Testis (tissue), 2 donors: Measurements from ENCODE around the gene RPL41.

ENCODE experiments used
- POLR2A ChIP-seq: fragments of 450-650 bp; IDR thresholded peaks from one replicate; pipeline ENCODE4 v1.6.1; 2017; ENCODE audit warnings: antibody characterized with exemption, mild to moderate bottlenecking, moderate library complexity
- TF ChIP-seq, protein P1 (sequence below), 3 experiments: fragments of 450-650 bp in 2 of 3; fragments of 200-600 bp in 1 of 3; sonication (generic) in 1 of 3; IDR thresholded peaks; one replicate each; pipeline ENCODE4 v1.5.1; 2016 to 2019; ENCODE audit warnings: antibody characterized with exemption in 3 of 3, mild to moderate bottlenecking in 2 of 3, moderate library complexity in 1 of 3

DNA sequence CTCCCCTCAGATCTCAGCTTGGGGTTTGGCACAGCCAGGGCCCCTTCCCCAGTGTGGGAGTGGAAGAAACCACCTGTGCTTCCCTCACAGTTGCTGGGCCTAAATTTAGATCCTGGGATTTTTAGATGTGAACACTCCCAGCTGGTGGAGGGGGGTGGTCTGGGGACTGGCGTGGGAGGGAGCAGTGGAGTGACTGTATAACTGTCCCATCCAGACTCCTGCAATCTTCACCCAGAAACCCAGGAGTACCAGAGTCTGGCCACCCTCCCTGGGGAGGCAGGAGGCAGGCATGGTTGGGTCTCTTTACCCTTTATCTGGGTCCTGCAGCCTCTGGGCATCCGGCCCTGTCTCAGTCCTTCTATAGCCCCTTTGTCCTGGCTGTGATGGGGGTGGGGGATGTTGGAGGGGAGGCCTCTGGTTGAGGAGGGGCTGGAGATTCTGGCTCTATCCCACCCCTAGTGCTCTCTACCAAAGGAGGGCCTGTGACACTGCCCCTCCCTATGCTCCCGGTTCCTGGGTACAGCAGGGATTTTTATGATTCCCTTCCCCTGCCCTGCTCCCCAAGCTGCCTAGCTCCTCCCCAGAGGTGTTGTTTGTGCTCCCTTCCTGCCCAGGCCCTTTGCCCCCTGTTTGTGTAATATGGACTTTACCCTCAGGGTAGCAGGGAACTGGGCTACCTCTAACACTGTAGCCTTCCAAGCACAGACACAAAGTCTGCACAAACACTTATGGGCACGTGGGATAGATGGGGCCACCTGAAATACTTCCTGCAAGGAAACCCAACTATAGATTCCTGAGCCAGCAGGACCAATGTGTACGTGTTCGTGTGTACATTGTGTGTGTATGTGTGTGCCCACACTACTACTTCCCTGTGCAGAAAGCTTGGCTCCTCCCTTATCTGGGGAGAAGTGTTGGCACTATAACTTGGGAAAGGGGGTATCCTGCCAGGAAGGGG is 34.8 kb upstream of the RPL41 start:
- TF ChIP-seq, protein P1, sequence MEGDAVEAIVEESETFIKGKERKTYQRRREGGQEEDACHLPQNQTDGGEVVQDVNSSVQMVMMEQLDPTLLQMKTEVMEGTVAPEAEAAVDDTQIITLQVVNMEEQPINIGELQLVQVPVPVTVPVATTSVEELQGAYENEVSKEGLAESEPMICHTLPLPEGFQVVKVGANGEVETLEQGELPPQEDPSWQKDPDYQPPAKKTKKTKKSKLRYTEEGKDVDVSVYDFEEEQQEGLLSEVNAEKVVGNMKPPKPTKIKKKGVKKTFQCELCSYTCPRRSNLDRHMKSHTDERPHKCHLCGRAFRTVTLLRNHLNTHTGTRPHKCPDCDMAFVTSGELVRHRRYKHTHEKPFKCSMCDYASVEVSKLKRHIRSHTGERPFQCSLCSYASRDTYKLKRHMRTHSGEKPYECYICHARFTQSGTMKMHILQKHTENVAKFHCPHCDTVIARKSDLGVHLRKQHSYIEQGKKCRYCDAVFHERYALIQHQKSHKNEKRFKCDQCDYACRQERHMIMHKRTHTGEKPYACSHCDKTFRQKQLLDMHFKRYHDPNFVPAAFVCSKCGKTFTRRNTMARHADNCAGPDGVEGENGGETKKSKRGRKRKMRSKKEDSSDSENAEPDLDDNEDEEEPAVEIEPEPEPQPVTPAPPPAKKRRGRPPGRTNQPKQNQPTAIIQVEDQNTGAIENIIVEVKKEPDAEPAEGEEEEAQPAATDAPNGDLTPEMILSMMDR (IDR thresholded peaks at IDR 0.05), result no peak
- no peak for TF ChIP-seq POLR2A
